H1 (cell line): ENCODE measurements around the gene ARHGEF25. TPM values are rescaled to one million over a fixed set of nuclear protein-coding genes. Genes with fewer than 3 reads are reported as not detected.
A peak's percentile ranks its signal among the peaks of the same experiment; 100 is the strongest.

Experiments
- CTCF ChIA-PET: fragments of 300-600 bp; sonication (Branson Sonifier 250); formaldehyde crosslinking; loops from one replicate; lab custom pipeline; 2021; ENCODE audit not compliant: partially characterized antibody; lab: Charles Lee
- POLR2A ChIA-PET: fragments of 300-600 bp; sonication (Branson Sonifier 250); formaldehyde crosslinking; loops from one replicate; lab custom pipeline; 2021; ENCODE audit warnings: inconsistent platforms; ENCODE audit not compliant: partially characterized antibody; lab: Charles Lee
- DNase-seq, 2 experiments: peaks; one replicate each; pipeline versions ENCODE4 v3.0.0 to v3.0.0-alpha.2; 2010 to 2022; ENCODE audit warnings: low spot score in 2 of 2, low read depth in 1 of 2, mixed read lengths in 1 of 2
- FAIRE-seq: peaks from 2 replicates; lab custom pipeline; 2011; peaks lifted over from hg19 to GRCh38; lab: Jason Lieb, UNC
- H2AFZ ChIP-seq: 2 replicates; pipeline ENCODE4 v1.8.1; 2012; ENCODE audit warnings: low read length, inconsistent platforms
- H2AK5ac ChIP-seq: 2 replicates; pipeline ENCODE4 v1.6.1; 2013; ENCODE audit warnings: low read depth, low read length
- H2BK120ac ChIP-seq: replicated peaks from 2 replicates; pipeline ENCODE3; 2013; ENCODE audit warnings: low read depth, low read length, inconsistent platforms
- H2BK12ac ChIP-seq: 2 replicates; pipeline ENCODE4 v1.6.1; 2013; ENCODE audit warnings: low read depth, low read length
- H2BK15ac ChIP-seq: 2 replicates; pipeline ENCODE4 v1.6.1; 2013; ENCODE audit warnings: low read length
- H2BK20ac ChIP-seq: 2 replicates; pipeline ENCODE4 v1.6.1; 2013; ENCODE audit warnings: low read length
- H2BK5ac ChIP-seq: 2 replicates; pipeline ENCODE4 v1.6.1; 2013; ENCODE audit warnings: low read depth, low read length
- H3K14ac ChIP-seq: 2 replicates; pipeline ENCODE4 v1.6.1; 2013; ENCODE audit warnings: inconsistent platforms; ENCODE audit not compliant: insufficient read length
- H3K18ac ChIP-seq: 2 replicates; pipeline ENCODE4 v1.6.1; 2013; ENCODE audit warnings: low read length; ENCODE audit errors: extremely low read depth
- H3K23ac ChIP-seq: 2 replicates; pipeline ENCODE4 v1.6.1; 2013; ENCODE audit warnings: inconsistent platforms; ENCODE audit not compliant: insufficient read length
- H3K23me2 ChIP-seq: 2 replicates; pipeline ENCODE4 v1.6.1; 2013; ENCODE audit warnings: low read depth, low read length
- H3K27ac ChIP-seq: 2 replicates; pipeline ENCODE4 v1.6.1; 2011; ENCODE audit warnings: low read depth, low read length, inconsistent platforms
- H3K27me3 ChIP-seq, 4 experiments: replicated peaks in 1 of 4; 1 replicate in 1 of 4; 2 replicates in 3 of 4; pipeline versions ENCODE4 v1.6.1 to v1.8.1; 2011 to 2013; ENCODE audit warnings: low read length in 3 of 4, mild to moderate bottlenecking in 3 of 4, inconsistent platforms in 2 of 4, mixed read lengths in 2 of 4, moderate library complexity in 1 of 4; ENCODE audit not compliant: control insufficient read depth in 3 of 4, insufficient read depth in 3 of 4; ENCODE audit errors: extremely low read depth in 1 of 4
- H3K36me3 ChIP-seq, 4 experiments: 2 replicates each; pipeline versions ENCODE4 v1.6.1 to v1.8.1; 2011 to 2013; ENCODE audit warnings: mild to moderate bottlenecking in 4 of 4, low read length in 3 of 4, moderate library complexity in 2 of 4, control low read depth in 1 of 4, inconsistent platforms in 1 of 4; ENCODE audit not compliant: insufficient read depth in 4 of 4, control insufficient read depth in 2 of 4
- H3K4ac ChIP-seq: replicated peaks from 2 replicates; pipeline ENCODE3; 2013; ENCODE audit warnings: low read length, low read depth, mixed read lengths, inconsistent platforms; ENCODE audit not compliant: insufficient read length
- H3K4me1 ChIP-seq, 4 experiments: replicated peaks in 1 of 4; 1 replicate in 1 of 4; 2 replicates in 3 of 4; pipeline versions ENCODE4 v1.6.1 to v1.8.1; 2011 to 2013; ENCODE audit warnings: low read length in 3 of 4, inconsistent platforms in 2 of 4, mixed read lengths in 1 of 4; ENCODE audit not compliant: insufficient read depth in 4 of 4, control insufficient read depth in 3 of 4
- H3K4me2 ChIP-seq, 2 experiments: 2 replicates each; pipeline versions ENCODE4 v1.6.1 to v1.8.1; 2011 to 2013; ENCODE audit warnings: low read depth in 2 of 2, low read length in 2 of 2, control low read depth in 1 of 2, inconsistent platforms in 1 of 2, mild to moderate bottlenecking in 1 of 2; ENCODE audit not compliant: insufficient read depth in 1 of 2
- H3K4me3 ChIP-seq, 4 experiments: fragments of 200-600, 300-600 bp in 1 of 4; sonication (generic), shearing (Covaris generic), sonication (Bioruptor Twin) in 1 of 4; 2 replicates each; pipeline versions ENCODE4 v1.5.1 to v1.8.1; 2011 to 2016; ENCODE audit warnings: low read length in 4 of 4, low read depth in 3 of 4, control low read depth in 2 of 4, inconsistent platforms in 2 of 4, mild to moderate bottlenecking in 2 of 4, mixed read lengths in 1 of 4, moderate library complexity in 1 of 4; ENCODE audit not compliant: insufficient read depth in 2 of 4; ENCODE audit errors: extremely low read depth in 1 of 4
- H3K56ac ChIP-seq: replicated peaks from 2 replicates; pipeline ENCODE3; 2013; ENCODE audit warnings: low read depth, mild to moderate bottlenecking, mixed read lengths, low read length, inconsistent platforms; ENCODE audit not compliant: insufficient read length
- H3K79me1 ChIP-seq: 2 replicates; pipeline ENCODE4 v1.6.1; 2013; ENCODE audit warnings: low read depth, low read length, control low read depth
- H3K79me2 ChIP-seq, 2 experiments: 2 replicates each; pipeline versions ENCODE4 v1.6.1 to v1.8.1; 2012 to 2013; ENCODE audit warnings: low read length in 2 of 2, mild to moderate bottlenecking in 2 of 2, inconsistent platforms in 1 of 2; ENCODE audit not compliant: insufficient read depth in 2 of 2, control insufficient read depth in 1 of 2
- H3K9ac ChIP-seq, 4 experiments: replicated peaks in 1 of 4; 1 replicate in 1 of 4; 2 replicates in 3 of 4; pipeline versions ENCODE4 v1.6.1 to v1.8.1; 2011 to 2013; ENCODE audit warnings: low read depth in 3 of 4, low read length in 3 of 4, control low read depth in 2 of 4, mild to moderate bottlenecking in 2 of 4, moderate library complexity in 2 of 4, inconsistent platforms in 1 of 4; ENCODE audit errors: extremely low read depth in 1 of 4
- H3K9me3 ChIP-seq, 2 experiments: 2 replicates each; pipeline versions ENCODE4 v1.6.1 to v1.8.1; 2012 to 2013; ENCODE audit warnings: mild to moderate bottlenecking in 2 of 2, moderate library complexity in 2 of 2, control low read depth in 1 of 2, inconsistent platforms in 1 of 2, low read depth in 1 of 2, low read length in 1 of 2, mixed read lengths in 1 of 2; ENCODE audit not compliant: insufficient read depth in 2 of 2
- H4K20me1 ChIP-seq, 2 experiments: replicated peaks in 1 of 2; 2 replicates each; pipeline versions ENCODE3 to v1.8.1; 2011 to 2013; ENCODE audit warnings: inconsistent platforms in 2 of 2, low read length in 2 of 2, mild to moderate bottlenecking in 1 of 2; ENCODE audit not compliant: insufficient read depth in 2 of 2, control insufficient read depth in 1 of 2
- H4K5ac ChIP-seq: 2 replicates; pipeline ENCODE4 v1.6.1; 2013; ENCODE audit warnings: low read length, low read depth, mixed read lengths, inconsistent platforms; ENCODE audit not compliant: insufficient read length
- H4K8ac ChIP-seq: 2 replicates; pipeline ENCODE4 v1.8.0; 2013; ENCODE audit warnings: mild to moderate bottlenecking, moderate library complexity, low read length, inconsistent platforms; ENCODE audit not compliant: insufficient read depth; ENCODE audit errors: extremely low read depth
- H4K91ac ChIP-seq: replicated peaks from 2 replicates; pipeline ENCODE3; 2013; ENCODE audit warnings: low read length, mixed read lengths, inconsistent platforms; ENCODE audit not compliant: insufficient read length
- ASH2L ChIP-seq: fragments of 200-600, 300-600 bp; sonication (generic); IDR thresholded peaks from one replicate; pipeline ENCODE4 v1.7.1; 2017; ENCODE audit warnings: low read length
- CTCF ChIP-seq, 3 experiments: IDR thresholded peaks; 1 replicate in 2 of 3; 2 replicates in 1 of 3; pipeline versions ENCODE4 v1.5.1 to v1.6.1; 2011; ENCODE audit warnings: low read length in 3 of 3, mild to moderate bottlenecking in 3 of 3, inconsistent platforms in 2 of 3, low read depth in 1 of 3, moderate library complexity in 1 of 3; ENCODE audit not compliant: insufficient read depth in 1 of 3; ENCODE audit errors: control extremely low read depth in 1 of 3
- EZH2 ChIP-seq: fragments of 200-600 bp; sonication (generic); IDR thresholded peaks from 2 replicates; pipeline ENCODE4 v1.7.1; 2012; ENCODE audit warnings: low read depth, mild to moderate bottlenecking, moderate library complexity, low read length, inconsistent platforms; ENCODE audit not compliant: severe bottlenecking
- RAD21 ChIP-seq, 2 experiments: IDR thresholded peaks in 1 of 2; conservative IDR thresholded peaks in 1 of 2; 2 replicates each; pipeline ENCODE4 v1.6.1; 2011; ENCODE audit warnings: low read depth in 2 of 2, low read length in 2 of 2, improper control_type of control experiment in 1 of 2, inconsistent platforms in 1 of 2, mild to moderate bottlenecking in 1 of 2, moderate library complexity in 1 of 2
- RXRA ChIP-seq: IDR thresholded peaks from 2 replicates; pipeline ENCODE4 v1.6.1; 2011; ENCODE audit warnings: low read depth, mild to moderate bottlenecking, low read length, moderate library complexity; ENCODE audit not compliant: insufficient read depth
- SUZ12 ChIP-seq: fragments of 200-600 bp; sonication (generic); IDR thresholded peaks from 2 replicates; pipeline ENCODE4 v1.6.1; 2012; ENCODE audit warnings: mild to moderate bottlenecking, inconsistent platforms, low read length, moderate library complexity, mixed read lengths
- ZNF274 ChIP-seq: IDR thresholded peaks from 2 replicates; pipeline ENCODE4 v1.7.0; 2012; ENCODE audit warnings: low read length, borderline replicate concordance; ENCODE audit errors: extremely low read depth
- WGBS, 2 experiments: shearing (Covaris generic) in 1 of 2; methylation state at CpG; one replicate each; pipeline versions ENCODE4 v1.1.6 to v1.1.7; 2013 to 2015; ENCODE audit warnings: low lambda C conversion rate in 2 of 2, mixed read lengths in 2 of 2, inconsistent platforms in 1 of 2, low coverage in 1 of 2, missing lambda C conversion rate in 1 of 2; ENCODE audit not compliant: insufficient replicate concordance in 2 of 2, insufficient coverage in 1 of 2, insufficient read length in 1 of 2; ENCODE audit errors: extremely low coverage in 1 of 2, missing lambda C conversion rate in 1 of 2; 5-methylcytosine and 5-hydroxymethylcytosine counted together
- polyA plus RNA-seq, 7 experiments: library from polyadenylated mRNA; depleted of rRNA in 3 of 7; stranded (reverse) in 5 of 7; unstranded in 2 of 7; fragments of >200 nt in 5 of 7; fragments of 200-250 nt in 2 of 7; gene quantifications; 1 replicate in 5 of 7; 2 replicates in 1 of 7; 4 replicates in 1 of 7; pipeline versions ENCODE4 v1.2.1 to v1.2.3, GENCODE V29; 2011 to 2013; ENCODE audit warnings: missing spikeins in 2 of 7, mixed read lengths in 2 of 7
- total RNA-seq: library from RNA; stranded (reverse); fragmentation: NEBNext Ultra II Directional; extraction: Animal tissue kit (Norgen Biotek cat#: 25700); gene quantifications from 2 replicates; pipeline ENCODE4 v1.2.1, GENCODE V29; 2021

The ARHGEF25 gene
- total and polyA plus RNA-seq, 2 of the 8 experiments (the other 6 are each of a cell fraction or from before 2014, with no cell fraction given) = 5.9 to 8.8 TPM

GRCh38 chr12:57627501-57628279 lies 16.5 kb downstream of the ARHGEF25 start:
- 6% methylated on average over 41 of the region's 67 CpGs; no CpG with 5 or more reads in 1 of the 2 experiments for WGBS, 2 experiments
- POLR2A ChIA-PET = interaction anchor here (0.9 to 1.9 kb wide), 6 partner anchors 17 to 117 kb away, joined by 3 to 12 read pairs (median 4); partner anchors contain the start of genes ARHGEF25 and TSPAN31
- peak in 1 of 2 experiments; percentile 73 for DNase-seq
- no peak for TF ChIP-seq RXRA
- peak; percentile 98 for TF ChIP-seq SUZ12
- no peak for TF ChIP-seq ASH2L
- peak; percentile 36 to 41 for TF ChIP-seq RAD21 (IDR thresholded peaks at IDR 0.05 in 1 of 2, conservative IDR thresholded peaks at IDR 0.05 in 1 of 2; ENCODE audit: low read depth in 2 of 2, low read length in 2 of 2)
- peak; percentile 96 for TF ChIP-seq EZH2
- TF ChIP-seq CTCF (IDR thresholded peaks at IDR 0.05; ENCODE audit: control extremely low read depth in 1 of 3, insufficient read depth in 1 of 3, low read depth in 1 of 3, low read length in 3 of 3) = peak in 2 of 3 experiments; percentile 35 to 37; a peak in 3 of 4 replicates
- no peak for TF ChIP-seq ZNF274

More at GRCh38 chr12:57627501-57628279, 16.5 kb downstream of the ARHGEF25 start:
- no peak overlapping the region for H3K56ac ChIP-seq
- no peaks in the 10 kb centered on the region; a peak in 1 of 8 replicates for H3K36me3 ChIP-seq
- H3K9me3 ChIP-seq = no peaks in the 10 kb centered on the region
- no peak overlapping the region for H2BK120ac ChIP-seq
- H3K79me1 ChIP-seq = 0 out of 2 replicates have a peak, but pooled peaks cover 2% of the 10 kb centered on the region
- peaks cover 2 to 19% of the 10 kb centered on the region in 2 experiments for H4K20me1 ChIP-seq
- peak overlapping the region; percentile 48 for H4K91ac ChIP-seq
- peak overlapping the region; percentile 2 to 53 (median 32); a peak in 5 of 8 replicates for H3K4me3 ChIP-seq
- no peak overlapping the region for H2AK5ac ChIP-seq
- peak overlapping the region; percentile 80; the same call in 1 of the 2 replicates for H2BK20ac ChIP-seq
- FAIRE-seq = no peak
- peak overlapping the region; percentile 99; the same call in 1 of the 2 replicates for H2BK15ac ChIP-seq
- H3K4ac ChIP-seq = no peak overlapping the region
- no peak overlapping the region for H3K23ac ChIP-seq
- H3K23me2 ChIP-seq = peaks cover 6% of the 10 kb centered on the region; the same call in 1 of the 2 replicates
- H3K27me3 ChIP-seq = peaks cover 92 to 100% (median 99%) of the 10 kb centered on the region in 4 experiments
- CTCF ChIA-PET = interaction anchor here (0.6 to 10.7 kb wide), 16 partner anchors 9 to 133 kb away, joined by 3 to 201 read pairs (median 4); partner anchors contain the start of gene PIP4K2C
- H3K27ac ChIP-seq = no peak overlapping the region
- H2BK5ac ChIP-seq = peak overlapping the region; percentile 66; the same call in 1 of the 2 replicates
- no peaks in the 10 kb centered on the region for H3K79me2 ChIP-seq
- H3K14ac ChIP-seq = no peak overlapping the region
- H2AFZ ChIP-seq = no peak overlapping the region
- no peak overlapping the region for H3K9ac ChIP-seq
- no peak overlapping the region; the same call in 1 of the 2 replicates for H4K8ac ChIP-seq
- H4K5ac ChIP-seq = no peak overlapping the region
- H2BK12ac ChIP-seq = peak overlapping the region; percentile 90; the same call in 1 of the 2 replicates
- H3K4me2 ChIP-seq = peak overlapping the region; percentile 71 to 73
- H3K4me1 ChIP-seq = peaks cover 0 to 20% (median 16%) of the 10 kb centered on the region in 4 experiments; a peak in 6 of 7 replicates
- peak overlapping the region; percentile 32 for H3K18ac ChIP-seq
